Neural progenitor cell (in vitro differentiated cells): ENCODE data around the gene MROH2A. TPM values are rescaled to one million over a fixed set of nuclear protein-coding genes. Genes with fewer than 3 reads are reported as not detected.

Source experiments
- DNase-seq: peaks from one replicate; pipeline ENCODE4 v3.0.0-alpha.2; 2016; ENCODE audit warnings: low spot score
- H2AFZ ChIP-seq: fragments of 200-600 bp; sonication (generic); replicated peaks from 2 replicates; pipeline ENCODE4 v1.6.1; 2016; ENCODE audit warnings: antibody characterized with exemption
- H3F3A ChIP-seq: fragments of 200-600 bp; sonication (generic); 2 replicates; pipeline ENCODE4 v1.6.1; 2016; ENCODE audit warnings: antibody characterized with exemption, low read depth
- H3K27ac ChIP-seq: fragments of 200-600 bp; sonication (generic); 2 replicates; pipeline ENCODE4 v1.5.1; 2016; ENCODE audit warnings: mild to moderate bottlenecking
- H3K27me3 ChIP-seq: fragments of 200-600 bp; sonication (generic); 2 replicates; pipeline ENCODE4 v1.6.1; 2016; ENCODE audit warnings: mild to moderate bottlenecking, moderate library complexity
- H3K36me3 ChIP-seq: fragments of 200-600 bp; sonication (generic); 2 replicates; pipeline ENCODE4 v1.5.1; 2016
- H3K4me1 ChIP-seq: fragments of 200-600 bp; sonication (generic); 2 replicates; pipeline ENCODE4 v1.6.1; 2016; ENCODE audit warnings: mixed run types
- H3K4me2 ChIP-seq: fragments of 200-600 bp; sonication (generic); 2 replicates; pipeline ENCODE4 v1.6.1; 2016
- H3K4me3 ChIP-seq: fragments of 200-600 bp; sonication (generic); 2 replicates; pipeline ENCODE4 v1.5.1; 2016
- H3K79me2 ChIP-seq: fragments of 200-600 bp; sonication (generic); 2 replicates; pipeline ENCODE4 v1.6.1; 2016; ENCODE audit warnings: low read depth
- H3K9ac ChIP-seq: fragments of 200-600 bp; sonication (generic); 2 replicates; pipeline ENCODE4 v1.6.1; 2016
- H3K9me3 ChIP-seq: fragments of 200-600 bp; sonication (generic); 2 replicates; pipeline ENCODE4 v1.5.1; 2016; ENCODE audit warnings: low read depth
- H4K20me1 ChIP-seq: fragments of 200-600 bp; sonication (generic); 2 replicates; pipeline ENCODE4 v1.6.1; 2016; ENCODE audit warnings: low read depth
- H3K27ac Mint-ChIP-seq: 3 replicates; pipeline ENCODE4 v1.8.0; 2021; ENCODE audit warnings: mixed read lengths
- H3K27me3 Mint-ChIP-seq: 2 replicates; pipeline ENCODE4 v1.8.0; 2022; ENCODE audit warnings: low read depth, mild to moderate bottlenecking, inconsistent platforms, moderate library complexity, mixed read lengths; ENCODE audit not compliant: insufficient read depth
- H3K36me3 Mint-ChIP-seq: 3 replicates; pipeline ENCODE4 v1.8.0; 2021; ENCODE audit warnings: mixed read lengths
- H3K4me1 Mint-ChIP-seq: 3 replicates; pipeline ENCODE4 v1.8.0; 2021; ENCODE audit warnings: mixed read lengths
- H3K4me3 Mint-ChIP-seq: 3 replicates; pipeline ENCODE4 v1.8.0; 2021; ENCODE audit warnings: mild to moderate bottlenecking, moderate library complexity, mixed read lengths
- H3K9me3 Mint-ChIP-seq: 3 replicates; pipeline ENCODE4 v1.8.0; 2020; ENCODE audit warnings: mixed read lengths
- CTCF ChIP-seq: fragments of 200-600 bp; sonication (generic); IDR thresholded peaks from 2 replicates; pipeline ENCODE4 v1.5.1; 2017; ENCODE audit warnings: antibody characterized with exemption, mild to moderate bottlenecking
- EZH2 ChIP-seq: fragments of 200-600 bp; sonication (generic); IDR thresholded peaks from 2 replicates; pipeline ENCODE4 v1.6.1; 2017; ENCODE audit warnings: antibody characterized with exemption, mild to moderate bottlenecking, moderate library complexity
- EZH2phosphoT487 ChIP-seq: fragments of 200-600 bp; sonication (generic); IDR thresholded peaks from 2 replicates; pipeline ENCODE4 v1.6.1; 2017; ENCODE audit warnings: antibody characterized with exemption
- total RNA-seq: library from RNA; depleted of rRNA; stranded (reverse); fragments of >200 nt; gene quantifications from 2 replicates; pipeline ENCODE4 v1.2.3, GENCODE V29; 2015; ENCODE audit warnings: low replicate concordance

MROH2A gene
- total RNA-seq, 1 donor from 2014 or later, result not detected

GRCh38 chr2:233814056-233814835 is 36.1 kb downstream of the MROH2A start:
- Histone ChIP-seq H4K20me1 (no peaks in the 10 kb centered on the region), H3K27ac (no peak overlapping the region), H3K36me3 (no peaks in the 10 kb centered on the region), H3K4me2 (no peak overlapping the region), H3K4me1 (no peaks in the 10 kb centered on the region), H3F3A (no peaks in the 10 kb centered on the region), H3K4me3 (no peak overlapping the region), H2AFZ (no peak overlapping the region), H3K79me2 (no peaks in the 10 kb centered on the region), H3K9ac (no peak overlapping the region), H3K27me3 (no peaks in the 10 kb centered on the region), H3K9me3 (no peaks in the 10 kb centered on the region)
- no peaks in the 10 kb centered on the region for H3K9me3 Mint-ChIP-seq
- peak; percentile 20 for DNase-seq
- peaks cover 10% of the 10 kb centered on the region for H3K4me1 Mint-ChIP-seq
- H3K27ac Mint-ChIP-seq, result no peak overlapping the region
- H3K27me3 Mint-ChIP-seq, result peaks cover 4% of the 10 kb centered on the region
- H3K4me3 Mint-ChIP-seq, result no peak overlapping the region
- H3K36me3 Mint-ChIP-seq, result no peaks in the 10 kb centered on the region
- TF ChIP-seq EZH2phosphoT487, result no peak
- TF ChIP-seq EZH2, result no peak
- TF ChIP-seq CTCF, result no peak

- no peaks in the 10 kb centered on the region for H3K9me3 Mint-ChIP-seq
- Histone ChIP-seq H3K9me3 (no peaks in the 10 kb centered on the region), H3K4me3 (no peak overlapping the region), H4K20me1 (no peaks in the 10 kb centered on the region), H3K27me3 (no peaks in the 10 kb centered on the region), H2AFZ (no peak overlapping the region), H3K4me1 (no peaks in the 10 kb centered on the region), H3K9ac (no peak overlapping the region), H3K79me2 (no peaks in the 10 kb centered on the region), H3K36me3 (no peaks in the 10 kb centered on the region), H3K27ac (no peak overlapping the region), H3K4me2 (no peak overlapping the region), H3F3A (no peaks in the 10 kb centered on the region)
- no peak overlapping the region for H3K4me3 Mint-ChIP-seq
- TF ChIP-seq EZH2phosphoT487, result no peak
- no peak for TF ChIP-seq EZH2
- no peak for TF ChIP-seq CTCF
- H3K36me3 Mint-ChIP-seq, result no peaks in the 10 kb centered on the region
- H3K27me3 Mint-ChIP-seq, result peaks cover 4% of the 10 kb centered on the region
- DNase-seq, result no peak
- peaks cover 10% of the 10 kb centered on the region for H3K4me1 Mint-ChIP-seq
- H3K27ac Mint-ChIP-seq, result no peak overlapping the region
Measured at GRCh38 chr2:233815861-233816260, 37.7 kb downstream of the MROH2A start.

- Histone ChIP-seq H3K27me3 (no peaks in the 10 kb centered on the region), H3K4me1 (no peaks in the 10 kb centered on the region), H3K36me3 (no peaks in the 10 kb centered on the region), H4K20me1 (no peaks in the 10 kb centered on the region), H3K4me2 (no peak overlapping the region), H3K4me3 (no peak overlapping the region), H3K9me3 (no peaks in the 10 kb centered on the region), H3K27ac (no peak overlapping the region), H3F3A (no peaks in the 10 kb centered on the region), H3K9ac (no peak overlapping the region), H2AFZ (no peak overlapping the region), H3K79me2 (no peaks in the 10 kb centered on the region)
- Mint-ChIP-seq H3K27me3 (peaks cover 4% of the 10 kb centered on the region), H3K27ac (peak overlapping the region; percentile 46), H3K9me3 (no peaks in the 10 kb centered on the region), H3K4me1 (peaks cover 10% of the 10 kb centered on the region), H3K4me3 (no peak overlapping the region), H3K36me3 (no peaks in the 10 kb centered on the region)
- no peak for DNase-seq
- no peak for TF ChIP-seq CTCF
- TF ChIP-seq EZH2, result no peak
- TF ChIP-seq EZH2phosphoT487, result no peak
Measured at GRCh38 chr2:233816334-233816733, 38.2 kb downstream of the MROH2A start.
